OCI-LY3 (cell line): ENCODE measurements around the gene P3H1.
"Not testable (repeated sequence)": the region's sequence is repeated elsewhere in the genome, so short reads cannot be mapped to it uniquely, and the experiment has no call there.

ENCODE experiments used
- H2AFZ ChIP-seq: fragments of 200-600, 300-600 bp; shearing (Covaris generic); 2 replicates; pipeline ENCODE4 v1.6.0; 2014; ENCODE audit warnings: antibody characterized with exemption, low read depth, low read length
- H3K27ac ChIP-seq: fragments of 200-600, 300-600 bp; sonication (generic); 2 replicates; pipeline ENCODE4 v1.5.1; 2014; ENCODE audit warnings: mild to moderate bottlenecking, low read length, moderate library complexity, mixed read lengths
- H3K27me3 ChIP-seq: fragments of 200-600, 300-600 bp; sonication (generic); 2 replicates; pipeline ENCODE4 v1.6.1; 2014; ENCODE audit warnings: low read depth, low read length, mixed read lengths
- H3K36me3 ChIP-seq: fragments of 200-600, 300-600 bp; sonication (generic); replicated peaks from 2 replicates; pipeline ENCODE3; 2014; ENCODE audit warnings: low read depth, low read length, mixed read lengths
- H3K4me1 ChIP-seq: fragments of 300-600, 200-600 bp; sonication (generic); 2 replicates; pipeline ENCODE4 v1.6.1; 2014; ENCODE audit warnings: low read length, mixed read lengths
- H3K4me2 ChIP-seq: fragments of 200-600, 300-600 bp; sonication (generic); 2 replicates; pipeline ENCODE4 v1.6.1; 2014; ENCODE audit warnings: low read length, mixed read lengths
- H3K4me3 ChIP-seq: fragments of 300-600, 200-600 bp; sonication (generic); 2 replicates; pipeline ENCODE4 v1.5.1; 2014; ENCODE audit warnings: antibody characterized with exemption, mild to moderate bottlenecking, low read length, moderate library complexity
- H3K79me2 ChIP-seq: fragments of 300-600, 200-600 bp; shearing (Covaris generic); 2 replicates; pipeline ENCODE4 v1.6.1; 2014; ENCODE audit warnings: mild to moderate bottlenecking, low read length, mixed read lengths
- H3K9ac ChIP-seq: fragments of 300-600, 200-600 bp; shearing (Covaris generic); 2 replicates; pipeline ENCODE4 v1.6.0; 2014; ENCODE audit warnings: mild to moderate bottlenecking, low read length, moderate library complexity
- H3K9me3 ChIP-seq: fragments of 200-600, 300-600 bp; shearing (Covaris generic); 2 replicates; pipeline ENCODE4 v1.6.1; 2014; ENCODE audit warnings: low read length, mixed read lengths; ENCODE audit not compliant: insufficient read depth
- H4K20me1 ChIP-seq: fragments of 200-600, 300-600 bp; sonication (generic); 2 replicates; pipeline ENCODE4 v1.6.1; 2016; ENCODE audit warnings: low read length, mixed read lengths; ENCODE audit not compliant: insufficient read depth
- CTCF ChIP-seq: fragments of 200-600, 300-600 bp; sonication (generic); IDR thresholded peaks from 2 replicates; pipeline ENCODE4 v1.5.1; 2014; ENCODE audit warnings: antibody characterized with exemption, low read length, low read depth
- EZH2phosphoT487 ChIP-seq: fragments of 200-600 bp; shearing (Covaris generic); IDR thresholded peaks from 2 replicates; pipeline ENCODE4 v1.6.1; 2018; ENCODE audit warnings: antibody characterized with exemption, mixed run types, low read depth

The P3H1 gene

GRCh38 chr1:42720868-42721267, 46.0 kb downstream of the P3H1 start:
- no peak overlapping the region for H3K27ac ChIP-seq
- H2AFZ ChIP-seq = no peak overlapping the region

GRCh38 chr1:42714441-42714840, 52.4 kb downstream of the P3H1 start:
- not testable (repeated sequence) for H3K4me1 ChIP-seq, H3K4me3 ChIP-seq, H3K4me2 ChIP-seq, H3K9me3 ChIP-seq, H2AFZ ChIP-seq, H3K27me3 ChIP-seq, H3K9ac ChIP-seq, H3K27ac ChIP-seq, H4K20me1 ChIP-seq
- H3K36me3 ChIP-seq = peaks cover 26% of the 10 kb centered on the region
- peaks cover 24% of the 10 kb centered on the region for H3K79me2 ChIP-seq

More at GRCh38 chr1:42720868-42721267, 46.0 kb downstream of the P3H1 start:
- TF ChIP-seq CTCF (no peak), EZH2phosphoT487 (no peak)
- Histone ChIP-seq H3K4me2 (no peak overlapping the region), H3K27me3 (no peaks in the 10 kb centered on the region), H3K79me2 (no peaks in the 10 kb centered on the region), H3K9me3 (no peaks in the 10 kb centered on the region), H3K4me1 (no peaks in the 10 kb centered on the region), H3K36me3 (no peaks in the 10 kb centered on the region), H3K9ac (no peak overlapping the region), H3K4me3 (no peak overlapping the region), H4K20me1 (no peaks in the 10 kb centered on the region)

GRCh38 chr1:42713293-42713692, 53.5 kb downstream of the P3H1 start:
- no peaks in the 10 kb centered on the region for H3K4me1 ChIP-seq
- H3K9me3 ChIP-seq = no peaks in the 10 kb centered on the region
- no peak overlapping the region for H3K4me3 ChIP-seq
- peaks cover 26% of the 10 kb centered on the region for H3K79me2 ChIP-seq
- no peak overlapping the region for H3K27ac ChIP-seq
- H3K36me3 ChIP-seq = peaks cover 26% of the 10 kb centered on the region
- H3K9ac ChIP-seq = no peak overlapping the region
- H4K20me1 ChIP-seq = no peaks in the 10 kb centered on the region
- H3K27me3 ChIP-seq = no peaks in the 10 kb centered on the region
- no peak overlapping the region for H3K4me2 ChIP-seq
- no peak for TF ChIP-seq EZH2phosphoT487
- TF ChIP-seq CTCF = no peak
- H2AFZ ChIP-seq = no peak overlapping the region

- not testable (repeated sequence) for H3K9ac ChIP-seq, H3K9me3 ChIP-seq, H3K27ac ChIP-seq, H3K4me3 ChIP-seq, H3K4me2 ChIP-seq, H4K20me1 ChIP-seq, H3K4me1 ChIP-seq, H3K27me3 ChIP-seq, H2AFZ ChIP-seq
- H3K79me2 ChIP-seq = peaks cover 29% of the 10 kb centered on the region
- peaks cover 30% of the 10 kb centered on the region for H3K36me3 ChIP-seq
Measured at GRCh38 chr1:42712808-42713207, 54.0 kb downstream of the P3H1 start.

GRCh38 chr1:42703888-42704464, 62.9 kb downstream of the P3H1 start:
- H3K4me3 ChIP-seq = no peak overlapping the region
- H4K20me1 ChIP-seq = peaks cover 6% of the 10 kb centered on the region; the same call in 1 of the 2 replicates
- H3K27ac ChIP-seq = no peak overlapping the region
- no peaks in the 10 kb centered on the region for H3K27me3 ChIP-seq
- TF ChIP-seq CTCF = no peak
- TF ChIP-seq EZH2phosphoT487 = no peak
- H3K9me3 ChIP-seq = no peaks in the 10 kb centered on the region
- peaks cover 47% of the 10 kb centered on the region for H3K79me2 ChIP-seq
- H3K36me3 ChIP-seq = peaks cover 51% of the 10 kb centered on the region
- H3K4me1 ChIP-seq = no peaks in the 10 kb centered on the region
- H2AFZ ChIP-seq = no peak overlapping the region
- H3K9ac ChIP-seq = no peak overlapping the region
- no peak overlapping the region for H3K4me2 ChIP-seq
